Measurements from ENCODE around the gene TNFRSF6B. TPM values are rescaled to one million over a fixed set of nuclear protein-coding genes. Genes with fewer than 3 reads are reported as not detected.

TNFRSF6B gene
- total RNA-seq, 1 donor from 2014 or later: 2.8 TPM

- no peaks in the 10 kb centered on the region for H3K9me3 Mint-ChIP-seq (ENCODE audit: unreplicated experiment)
- no peak overlapping the region for H3K27ac Mint-ChIP-seq (ENCODE audit: unreplicated experiment)
- no peak overlapping the region for H3K4me3 Mint-ChIP-seq (ENCODE audit: unreplicated experiment)
Measured at GRCh38 chr20:63701051-63701328, 4.5 kb downstream of the TNFRSF6B start.

GRCh38 chr20:63701329-63702035 is 5.0 kb downstream of the TNFRSF6B start:
- H3K4me3 Mint-ChIP-seq (ENCODE audit: unreplicated experiment): no peak overlapping the region
- peaks cover 8% of the 10 kb centered on the region for H3K36me3 Mint-ChIP-seq (ENCODE audit: low read depth, unreplicated experiment)
- peaks cover 9% of the 10 kb centered on the region for H3K4me1 Mint-ChIP-seq (ENCODE audit: low read depth, unreplicated experiment)
- Histone ChIP-seq H3K4me3 (ENCODE audit: insufficient read depth, low read depth, low read length) (no peak overlapping the region), H3K79me2 (ENCODE audit: insufficient read depth, low read length) (peaks cover 42% of the 10 kb centered on the region), H3K9ac (ENCODE audit: low read length) (no peak overlapping the region), H2AFZ (ENCODE audit: low read depth, low read length) (no peak overlapping the region), H3K36me3 (ENCODE audit: insufficient read depth, low read length) (peaks cover 9% of the 10 kb centered on the region), H3K4me1 (ENCODE audit: insufficient read depth, low read length) (peaks cover 40% of the 10 kb centered on the region), H3K4me2 (ENCODE audit: low read length) (no peak overlapping the region), H3K9me3 (ENCODE audit: insufficient read depth, low read depth, low read length) (no peaks in the 10 kb centered on the region), H4K20me1 (ENCODE audit: insufficient read depth, low read length) (peaks cover 13% of the 10 kb centered on the region), H3K27me3 (ENCODE audit: insufficient read depth, low read length) (no peaks in the 10 kb centered on the region), H3K27ac (ENCODE audit: low read depth, low read length) (no peak overlapping the region)
- TF ChIP-seq CTCF (IDR thresholded peaks at IDR 0.05; ENCODE audit: insufficient read depth, low read depth, low read length) (no peak), EZH2 (IDR thresholded peaks at IDR 0.05; ENCODE audit: insufficient read depth, low read length) (no peak)
- H3K27me3 Mint-ChIP-seq (ENCODE audit: low read depth, unreplicated experiment): no peaks in the 10 kb centered on the region
- no peak for DNase-seq (ENCODE audit: low read depth)
- no peak for FAIRE-seq
- H3K9me3 Mint-ChIP-seq (ENCODE audit: unreplicated experiment): no peaks in the 10 kb centered on the region
- no peak overlapping the region for H3K27ac Mint-ChIP-seq (ENCODE audit: unreplicated experiment)

More at GRCh38 chr20:63701051-63701328, 4.5 kb downstream of the TNFRSF6B start:
- FAIRE-seq: no peak
- no peak overlapping the region for H3K27ac ChIP-seq (ENCODE audit: low read depth, low read length)
- H3K4me2 ChIP-seq (ENCODE audit: low read length): no peak overlapping the region
- no peak overlapping the region for H3K4me3 ChIP-seq (ENCODE audit: insufficient read depth, low read depth, low read length)
- H3K36me3 ChIP-seq (ENCODE audit: insufficient read depth, low read length): peaks cover 9% of the 10 kb centered on the region
- DNase-seq (ENCODE audit: low read depth): no peak
- H3K79me2 ChIP-seq (ENCODE audit: insufficient read depth, low read length): peaks cover 37% of the 10 kb centered on the region
- TF ChIP-seq CTCF (IDR thresholded peaks at IDR 0.05; ENCODE audit: insufficient read depth, low read depth, low read length): no peak
- H3K36me3 Mint-ChIP-seq (ENCODE audit: low read depth, unreplicated experiment): peaks cover 8% of the 10 kb centered on the region
- H3K4me1 ChIP-seq (ENCODE audit: insufficient read depth, low read length): peaks cover 36% of the 10 kb centered on the region
- no peaks in the 10 kb centered on the region for H3K9me3 ChIP-seq (ENCODE audit: insufficient read depth, low read depth, low read length)
- no peak overlapping the region for H2AFZ ChIP-seq (ENCODE audit: low read depth, low read length)
- no peaks in the 10 kb centered on the region for H3K27me3 ChIP-seq (ENCODE audit: insufficient read depth, low read length)
- H3K27me3 Mint-ChIP-seq (ENCODE audit: low read depth, unreplicated experiment): no peaks in the 10 kb centered on the region
- H4K20me1 ChIP-seq (ENCODE audit: insufficient read depth, low read length): peaks cover 8% of the 10 kb centered on the region
- no peak overlapping the region for H3K9ac ChIP-seq (ENCODE audit: low read length)
- H3K4me1 Mint-ChIP-seq (ENCODE audit: low read depth, unreplicated experiment): peaks cover 7% of the 10 kb centered on the region

- H3K4me2 ChIP-seq (ENCODE audit: low read length): no peak overlapping the region
- H3K36me3 ChIP-seq (ENCODE audit: insufficient read depth, low read length): peaks cover 9% of the 10 kb centered on the region
- peaks cover 12% of the 10 kb centered on the region for H3K4me1 Mint-ChIP-seq (ENCODE audit: low read depth, unreplicated experiment)
- peaks cover 47% of the 10 kb centered on the region for H3K79me2 ChIP-seq (ENCODE audit: insufficient read depth, low read length)
- H3K36me3 Mint-ChIP-seq (ENCODE audit: low read depth, unreplicated experiment): peaks cover 8% of the 10 kb centered on the region
- no peak overlapping the region for H3K27ac Mint-ChIP-seq (ENCODE audit: unreplicated experiment)
- no peak for TF ChIP-seq EZH2 (IDR thresholded peaks at IDR 0.05; ENCODE audit: insufficient read depth, low read length)
- no peak for TF ChIP-seq CTCF (IDR thresholded peaks at IDR 0.05; ENCODE audit: insufficient read depth, low read depth, low read length)
- no peaks in the 10 kb centered on the region for H3K27me3 Mint-ChIP-seq (ENCODE audit: low read depth, unreplicated experiment)
- no peak overlapping the region for H3K9ac ChIP-seq (ENCODE audit: low read length)
- no peak overlapping the region for H2AFZ ChIP-seq (ENCODE audit: low read depth, low read length)
- no peak overlapping the region for H3K4me3 ChIP-seq (ENCODE audit: insufficient read depth, low read depth, low read length)
- no peaks in the 10 kb centered on the region for H3K27me3 ChIP-seq (ENCODE audit: insufficient read depth, low read length)
- no peak for FAIRE-seq
- no peak for DNase-seq (ENCODE audit: low read depth)
- no peak overlapping the region for H3K27ac ChIP-seq (ENCODE audit: low read depth, low read length)
- H3K9me3 ChIP-seq (ENCODE audit: insufficient read depth, low read depth, low read length): no peaks in the 10 kb centered on the region
- peaks cover 39% of the 10 kb centered on the region for H3K4me1 ChIP-seq (ENCODE audit: insufficient read depth, low read length)
- H3K4me3 Mint-ChIP-seq (ENCODE audit: unreplicated experiment): no peak overlapping the region
- H3K9me3 Mint-ChIP-seq (ENCODE audit: unreplicated experiment): no peaks in the 10 kb centered on the region
- peaks cover 16% of the 10 kb centered on the region for H4K20me1 ChIP-seq (ENCODE audit: insufficient read depth, low read length)
Measured at GRCh38 chr20:63702036-63702665, 5.7 kb downstream of the TNFRSF6B start.

Measured in astrocyte (in vitro differentiated cells and primary cell).